Measurements from ENCODE around the gene IRGC.

Gene IRGC

GRCh38 chr19:43691755-43692154 lies 24.1 kb upstream of the IRGC start:
- DNase-seq, result no peak

GRCh38 chr19:43692385-43692784 lies 23.5 kb upstream of the IRGC start:
- DNase-seq, result no peak

- no peak for DNase-seq
These were observed 23.0 kb upstream of the IRGC start for GRCh38 chr19:43692877-43693276.

- DNase-seq, result no peak
These were observed 21.3 kb upstream of the IRGC start for GRCh38 chr19:43694553-43694952.

GRCh38 chr19:43695985-43696704 lies 19.7 kb upstream of the IRGC start:
- no peak for DNase-seq

- DNase-seq, result no peak
These were observed 18.6 kb upstream of the IRGC start for GRCh38 chr19:43697295-43697694.

GRCh38 chr19:43699506-43700394 lies 16.1 kb upstream of the IRGC start:
- DNase-seq, result peak; percentile 6

- DNase-seq, result no peak
These were observed 15.4 kb upstream of the IRGC start for GRCh38 chr19:43700395-43701000.

- no peak for DNase-seq
These were observed 11.7 kb upstream of the IRGC start for GRCh38 chr19:43704002-43704705.

GRCh38 chr19:43705729-43706128 lies 10.1 kb upstream of the IRGC start:
- no peak for DNase-seq

- no peak for DNase-seq
These were observed 8.6 kb upstream of the IRGC start for GRCh38 chr19:43707158-43707712.

- no peak for DNase-seq
These were observed 7.2 kb upstream of the IRGC start for GRCh38 chr19:43708716-43709115.

- DNase-seq, result no peak
These were observed 4.0 kb upstream of the IRGC start for GRCh38 chr19:43711751-43712355.

- DNase-seq, result no peak
These were observed 2.7 kb upstream of the IRGC start for GRCh38 chr19:43713208-43713607.

GRCh38 chr19:43718627-43719377 lies 2.9 kb downstream of the IRGC start:
- DNase-seq, result no peak

- DNase-seq, result no peak
These were observed 3.5 kb downstream of the IRGC start for GRCh38 chr19:43719378-43719868.

GRCh38 chr19:43719918-43720317 lies 4.0 kb downstream of the IRGC start:
- DNase-seq, result no peak

- DNase-seq, result no peak
These were observed 5.1 kb downstream of the IRGC start for GRCh38 chr19:43720936-43721335.

GRCh38 chr19:43721469-43722048 lies 5.7 kb downstream of the IRGC start:
- DNase-seq, result no peak

GRCh38 chr19:43723588-43723987 lies 7.7 kb downstream of the IRGC start:
- no peak for DNase-seq

- DNase-seq, result no peak
These were observed 9.0 kb downstream of the IRGC start for GRCh38 chr19:43724896-43725295.

Measured in NCI-H2171 (cell line).